ENCODE results near the gene STARD10.

Gene STARD10

DNA sequence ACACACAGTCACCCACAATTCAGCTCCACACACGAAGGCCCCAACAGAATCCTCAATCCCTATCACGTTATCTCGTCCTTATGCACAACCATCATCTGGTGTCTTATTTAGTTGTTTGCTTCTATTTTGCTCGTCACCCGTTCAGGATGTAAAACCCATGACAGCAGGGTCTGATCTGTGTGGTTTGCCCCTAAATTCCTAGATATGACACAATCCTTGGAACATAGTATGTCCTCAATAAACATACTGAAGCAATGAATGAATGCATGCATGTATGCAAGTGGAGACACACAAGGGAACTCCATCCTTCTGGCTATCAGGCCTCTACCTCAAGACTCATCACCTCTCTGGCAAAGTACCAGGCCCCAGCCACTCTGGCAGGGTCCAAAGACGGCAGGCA is 20.2 kb downstream of the STARD10 start:
- in situ Hi-C loops (cut with HindIII; ENCODE audit: low pct_ligation_motif_present, low pct_unique_long_range_greater_than_20kb, low sequenced_read_pairs), result no loop called here
- DNase-seq, result no peak

DNA sequence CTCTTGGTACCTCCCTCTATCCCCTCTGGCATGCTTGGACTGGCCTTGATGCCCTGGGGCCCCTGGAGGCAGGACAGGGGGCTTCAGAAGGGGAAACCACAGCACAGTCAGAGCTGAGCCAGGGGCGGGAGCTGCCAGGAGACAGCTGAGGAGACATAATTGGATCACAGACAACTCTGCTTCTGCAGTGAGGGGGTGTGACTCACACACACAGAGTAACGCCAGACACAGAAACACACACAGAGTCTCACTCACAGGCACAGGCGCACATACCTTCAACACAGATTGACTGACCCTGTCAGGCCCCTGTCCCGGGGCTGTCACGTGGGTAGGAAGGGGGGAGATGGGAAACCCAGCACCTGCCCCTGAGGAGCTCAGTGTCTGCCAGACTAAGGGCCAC is 20.6 kb downstream of the STARD10 start:
- DNase-seq, result peak; percentile 35
- in situ Hi-C loops (cut with HindIII; ENCODE audit: low pct_ligation_motif_present, low pct_unique_long_range_greater_than_20kb, low sequenced_read_pairs), result no loop called here

- no peak for DNase-seq
- in situ Hi-C loops (cut with HindIII; ENCODE audit: low pct_ligation_motif_present, low pct_unique_long_range_greater_than_20kb, low sequenced_read_pairs), result no loop called here
Measured at GRCh38 chr11:72772059-72772458, 21.8 kb downstream of the STARD10 start.

GRCh38 chr11:72771507-72771906 is 22.3 kb downstream of the STARD10 start:
- DNase-seq, result no peak
- in situ Hi-C loops (cut with HindIII; ENCODE audit: low pct_ligation_motif_present, low pct_unique_long_range_greater_than_20kb, low sequenced_read_pairs), result no loop called here

DNA sequence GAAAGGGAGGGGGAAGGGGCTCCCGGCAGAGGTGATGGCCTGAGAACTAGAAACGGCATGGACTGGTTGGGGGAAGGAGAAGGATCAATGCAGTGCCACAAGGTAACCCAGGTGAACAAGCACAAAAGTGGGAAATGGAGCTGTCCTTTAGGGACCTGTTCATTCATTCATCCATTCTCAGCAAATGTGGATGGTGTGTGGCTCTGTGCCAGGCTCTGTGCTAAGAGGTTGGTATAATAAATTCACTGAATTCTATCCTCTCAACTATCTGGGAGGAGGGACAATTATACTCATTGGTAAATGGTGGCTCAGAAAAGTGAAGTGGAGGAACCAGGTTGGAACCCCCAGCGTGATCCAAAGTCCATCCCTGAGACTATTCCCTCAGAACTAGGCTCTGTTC is 23.0 kb downstream of the STARD10 start:
- in situ Hi-C loops (cut with HindIII; ENCODE audit: low pct_ligation_motif_present, low pct_unique_long_range_greater_than_20kb, low sequenced_read_pairs), result no loop called here
- no peak for DNase-seq

- in situ Hi-C loops (cut with HindIII; ENCODE audit: low pct_ligation_motif_present, low pct_unique_long_range_greater_than_20kb, low sequenced_read_pairs), result no loop called here
- DNase-seq, result no peak
Measured at GRCh38 chr11:72769680-72770079, 24.2 kb downstream of the STARD10 start.

DNA sequence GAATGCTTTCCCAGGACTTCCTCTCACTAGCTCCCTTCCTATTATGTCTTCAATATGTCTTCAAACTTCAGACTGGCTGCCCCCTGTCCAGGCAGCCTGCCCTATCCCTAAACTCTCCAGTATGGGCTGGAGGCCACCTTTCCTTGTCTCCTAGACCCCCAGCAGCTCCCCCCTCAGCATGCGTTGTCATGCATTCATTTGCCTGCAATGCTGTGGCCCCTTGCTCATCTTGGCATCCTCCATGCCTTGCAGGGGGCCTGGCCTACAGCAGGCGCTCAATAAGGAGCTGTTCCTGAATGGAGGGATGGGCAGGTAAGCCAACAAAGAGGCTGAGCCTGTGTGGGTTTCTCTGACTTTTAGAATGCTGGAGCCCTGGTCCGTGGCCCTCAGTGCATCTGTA is 25.3 kb downstream of the STARD10 start:
- in situ Hi-C loops (cut with HindIII; ENCODE audit: low pct_ligation_motif_present, low pct_unique_long_range_greater_than_20kb, low sequenced_read_pairs), result no loop called here
- DNase-seq, result no peak

DNA sequence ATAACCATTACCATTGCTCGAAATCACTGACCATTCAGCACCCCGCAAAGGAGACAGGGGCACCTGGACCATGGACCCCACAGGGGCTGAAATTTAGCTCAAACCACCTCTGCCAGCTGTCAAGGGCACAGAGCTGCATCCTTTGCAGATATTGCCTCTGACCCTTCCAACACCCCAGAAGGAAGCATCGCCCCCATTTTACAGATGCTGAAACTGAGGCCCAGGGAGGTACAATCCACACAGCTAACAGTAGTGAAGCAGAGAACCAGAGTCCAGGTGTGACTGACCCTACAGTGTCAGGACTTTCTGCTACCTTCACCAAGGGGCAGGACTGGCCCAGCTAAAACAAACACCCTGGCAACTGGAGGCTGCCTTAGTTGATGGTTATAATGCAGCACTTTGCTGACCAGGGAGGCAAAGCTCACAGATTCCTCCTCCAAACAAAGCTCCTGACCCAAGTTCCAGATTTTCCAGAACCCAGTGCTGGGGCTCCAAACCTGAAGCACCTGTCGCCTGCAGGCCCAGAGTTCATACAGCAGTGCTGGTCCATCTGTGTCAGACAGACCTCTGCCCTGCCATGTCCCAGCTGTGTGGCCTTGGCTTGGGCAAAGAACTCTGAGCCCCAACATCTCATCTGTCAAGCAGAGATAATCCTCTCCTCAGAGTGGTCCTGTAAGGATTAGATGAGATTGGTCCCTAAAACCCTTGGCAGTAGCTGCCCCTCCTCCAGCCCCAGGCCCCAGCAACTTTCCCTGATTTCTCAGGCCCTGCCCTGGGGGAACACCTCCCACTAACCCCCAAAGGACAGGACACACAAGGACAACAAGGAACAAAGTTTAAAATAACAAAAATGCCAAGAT is 26.4 kb downstream of the STARD10 start:
- in situ Hi-C loops (cut with HindIII; ENCODE audit: low pct_ligation_motif_present, low pct_unique_long_range_greater_than_20kb, low sequenced_read_pairs), result no loop called here
- DNase-seq, result no peak

- in situ Hi-C loops (cut with HindIII; ENCODE audit: low pct_ligation_motif_present, low pct_unique_long_range_greater_than_20kb, low sequenced_read_pairs), result no loop called here
- DNase-seq, result no peak
Measured at GRCh38 chr11:72766152-72766902, 27.5 kb downstream of the STARD10 start.

GRCh38 chr11:72764503-72764902 is 29.3 kb downstream of the STARD10 start:
- in situ Hi-C loops (cut with HindIII; ENCODE audit: low pct_ligation_motif_present, low pct_unique_long_range_greater_than_20kb, low sequenced_read_pairs), result no loop called here
- no peak for DNase-seq

DNA sequence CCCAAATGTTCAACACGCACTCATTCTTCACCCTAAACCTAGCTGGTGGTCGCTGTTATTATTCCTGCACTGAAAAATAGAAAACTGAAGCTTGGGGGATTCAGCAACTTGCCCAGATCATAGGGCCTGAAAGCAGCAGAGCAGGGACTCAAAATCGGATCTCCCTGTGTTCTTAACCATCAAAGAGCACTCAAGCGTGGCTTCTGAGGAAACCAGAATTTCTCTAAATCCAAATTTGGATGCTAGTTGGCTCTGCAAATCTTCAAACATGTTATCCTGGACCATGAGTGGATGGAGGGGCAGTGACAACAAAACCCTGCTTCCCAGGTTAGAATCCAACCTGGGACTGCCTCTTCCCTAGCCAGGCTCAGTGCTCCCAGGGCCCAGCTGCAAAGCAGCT is 30.0 kb downstream of the STARD10 start:
- DNase-seq, result no peak
- in situ Hi-C loops (cut with HindIII; ENCODE audit: low pct_ligation_motif_present, low pct_unique_long_range_greater_than_20kb, low sequenced_read_pairs), result no loop called here

- in situ Hi-C loops (cut with HindIII; ENCODE audit: low pct_ligation_motif_present, low pct_unique_long_range_greater_than_20kb, low sequenced_read_pairs), result no loop called here
- DNase-seq, result no peak
Measured at GRCh38 chr11:72762641-72763304, 31.1 kb downstream of the STARD10 start.

DNA sequence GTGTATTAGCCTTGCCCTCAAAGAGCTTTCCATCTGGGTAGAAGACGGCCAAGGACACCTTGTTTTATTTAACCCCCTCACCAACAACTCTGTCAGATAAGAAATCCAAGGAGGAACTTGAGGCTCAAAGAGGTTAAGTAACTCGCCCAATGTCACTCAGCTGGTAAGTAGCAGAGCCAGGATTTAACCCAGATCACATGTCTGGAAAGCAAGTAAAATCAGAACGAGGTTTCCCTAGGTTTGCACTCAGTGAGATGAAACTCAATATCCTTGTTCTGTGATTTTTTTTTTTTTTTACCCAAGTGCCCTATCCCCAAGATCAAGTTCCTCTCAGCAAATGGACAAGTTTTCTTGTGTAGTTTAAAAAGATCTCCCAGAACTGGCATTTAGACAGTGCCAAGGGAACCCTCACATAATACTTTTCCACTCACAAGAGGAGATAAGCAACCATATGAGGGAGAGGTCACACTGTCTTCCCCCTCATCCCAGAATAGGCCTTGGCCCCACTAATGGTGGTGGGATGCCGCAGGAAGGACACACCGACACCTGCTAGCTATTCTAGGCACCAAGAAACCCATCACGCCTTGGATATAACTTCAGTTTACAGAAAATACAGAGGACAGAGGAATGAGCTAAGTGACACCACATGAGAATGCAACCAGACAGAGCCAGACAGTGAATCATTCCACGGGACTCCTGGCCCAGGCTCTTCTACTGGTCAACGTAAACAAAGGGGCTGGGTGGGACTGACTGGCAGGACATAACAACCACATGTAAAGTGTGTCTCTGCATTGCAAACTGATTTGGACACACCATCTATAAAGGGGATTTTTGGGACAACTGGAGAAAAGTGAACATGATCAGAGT is 33.1 kb downstream of the STARD10 start:
- in situ Hi-C loops (cut with HindIII; ENCODE audit: low pct_ligation_motif_present, low pct_unique_long_range_greater_than_20kb, low sequenced_read_pairs), result no loop called here
- DNase-seq, result no peak

DNA sequence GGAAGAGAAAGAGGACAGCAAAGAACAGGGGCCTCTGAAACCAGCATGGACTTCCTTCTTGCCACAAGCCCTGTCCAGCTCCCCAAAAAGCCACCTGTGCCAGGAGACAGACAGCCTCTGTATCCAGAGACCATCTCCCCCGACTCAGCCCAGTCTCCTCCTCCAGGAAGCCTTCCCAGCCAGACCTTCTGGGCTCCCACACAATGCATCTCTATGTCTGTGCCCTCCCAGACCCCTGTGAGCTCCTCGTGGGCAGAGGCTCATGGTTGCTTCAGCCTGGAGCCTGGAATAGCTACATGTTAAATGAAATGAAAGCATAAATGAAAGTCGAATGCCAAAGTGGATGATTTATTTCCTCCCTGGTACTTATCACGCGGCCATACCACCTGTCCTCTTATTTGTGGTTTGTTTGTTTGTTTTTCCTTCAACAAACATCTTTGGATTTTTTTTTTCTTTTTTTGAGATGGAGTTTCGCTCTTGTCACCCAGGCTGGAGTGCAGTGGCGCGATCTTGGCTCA is 34.3 kb downstream of the STARD10 start:
- in situ Hi-C loops (cut with HindIII; ENCODE audit: low pct_ligation_motif_present, low pct_unique_long_range_greater_than_20kb, low sequenced_read_pairs), result loop anchor here (10.0 kb wide), 1 partner anchor 55 kb away; the partner anchor contains the start of gene ATG16L2
- DNase-seq, result no peak

GRCh38 chr11:72758690-72759389 is 35.0 kb downstream of the STARD10 start:
- in situ Hi-C loops (cut with HindIII; ENCODE audit: low pct_ligation_motif_present, low pct_unique_long_range_greater_than_20kb, low sequenced_read_pairs), result loop anchor here (10.0 kb wide), 1 partner anchor 56 kb away; the partner anchor contains the start of gene ATG16L2
- peak; percentile 56 for DNase-seq

DNA sequence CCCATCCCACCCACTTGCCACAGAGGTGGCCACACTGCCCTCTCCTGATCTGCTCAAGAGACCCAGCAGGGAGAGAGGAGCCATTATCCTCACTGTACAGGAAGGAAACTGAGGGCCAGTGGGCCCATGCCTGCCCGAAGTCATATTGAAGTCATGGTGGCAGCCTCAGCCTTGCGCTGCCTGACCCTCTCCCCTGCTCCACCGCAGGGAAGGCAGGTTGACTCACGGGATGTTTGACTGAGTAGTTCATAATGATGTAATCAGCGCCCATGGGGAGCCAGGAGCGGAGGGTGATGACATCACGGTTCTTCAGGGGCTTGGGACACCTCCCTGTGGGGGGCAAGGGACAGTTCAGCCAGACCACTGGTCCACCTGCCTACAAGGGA is 35.5 kb downstream of the STARD10 start:
- in situ Hi-C loops (cut with HindIII; ENCODE audit: low pct_ligation_motif_present, low pct_unique_long_range_greater_than_20kb, low sequenced_read_pairs), result loop anchor here (10.0 kb wide), 1 partner anchor 57 kb away; the partner anchor contains the start of gene ATG16L2
- DNase-seq, result peak; percentile 78

DNA sequence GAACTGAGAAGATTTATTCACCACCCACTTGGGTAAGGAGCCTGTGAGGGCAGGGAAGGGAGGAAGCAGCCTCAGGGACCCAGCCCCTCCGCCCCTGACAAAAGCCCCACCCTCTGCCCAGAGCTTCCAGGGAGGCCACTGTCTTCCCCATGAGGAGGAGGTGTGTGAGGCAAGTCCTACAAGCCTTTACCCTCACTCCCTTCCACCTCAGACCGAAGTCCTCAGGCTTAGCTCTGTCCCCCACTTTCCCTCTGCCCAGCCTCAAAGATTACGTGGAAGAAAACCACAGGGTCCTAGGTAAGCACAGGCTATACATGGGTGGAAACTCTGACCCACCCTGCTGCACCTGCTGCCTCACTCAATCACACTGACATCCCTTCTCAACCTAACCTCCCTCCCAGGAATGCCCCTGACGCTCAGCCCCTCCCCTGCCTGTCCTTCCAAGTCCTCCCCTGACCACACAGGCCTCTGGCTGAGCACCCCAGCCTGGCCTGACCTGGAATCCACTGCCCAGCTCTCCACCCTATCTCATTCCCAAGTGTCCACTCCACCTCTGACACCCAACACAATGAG is 38.0 kb downstream of the STARD10 start:
- in situ Hi-C loops (cut with HindIII; ENCODE audit: low pct_ligation_motif_present, low pct_unique_long_range_greater_than_20kb, low sequenced_read_pairs), result loop anchor here (10.0 kb wide), 1 partner anchor 59 kb away; the partner anchor contains the start of gene ATG16L2

More for the DNA sequence above, 38.0 kb downstream of the STARD10 start:
- DNase-seq, result no peak

Data from ACHN (cell line).